ENCODE data around the gene MTAP. TPM values are rescaled to one million over a fixed set of nuclear protein-coding genes. Genes with fewer than 3 reads are reported as not detected.

Gene MTAP
- total and polyA plus RNA-seq, 2 donors (not counting 1 experiment from before 2014, with no cell fraction given), result 9.8 to 38.4 TPM

DNA sequence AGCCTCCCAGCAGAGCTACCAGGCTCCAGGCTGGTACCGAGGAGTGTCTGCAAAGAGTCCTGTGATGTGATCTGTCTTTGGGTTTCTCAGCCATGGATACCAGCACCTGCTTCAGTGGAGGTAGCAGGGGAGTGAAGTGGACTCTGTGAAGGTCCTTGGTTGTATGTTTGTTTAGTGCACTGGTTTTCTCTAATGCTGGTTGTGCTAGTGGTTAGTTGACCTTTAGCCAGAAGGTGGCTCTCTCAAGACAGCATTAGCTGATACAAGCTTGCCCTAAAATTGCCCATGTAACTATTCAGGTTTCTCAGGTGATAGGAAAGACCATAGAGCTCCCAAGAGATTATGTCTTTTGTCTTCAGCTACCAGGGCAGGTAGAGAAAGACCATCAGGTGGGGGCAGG, 87.2 kb downstream of the MTAP start:
- H3K4me1 Mint-ChIP-seq, result no peaks in the 10 kb centered on the region
- no peak for ATAC-seq (ENCODE audit: low read depth)
- no peak overlapping the region for H3K27ac ChIP-seq (ENCODE audit: low read length in 2 of 2)
- H3K4me1 ChIP-seq (ENCODE audit: control insufficient read depth in 2 of 2, insufficient read depth in 2 of 2, low read length in 2 of 2), result no peaks in the 10 kb centered on the region
- no peak overlapping the region for H2AFZ ChIP-seq (ENCODE audit: insufficient read depth, low read depth, low read length, poor library complexity, severe bottlenecking)
- H3K4me3 Mint-ChIP-seq, result no peak overlapping the region
- ChIA-PET POLR2A (no interaction called here), CTCF (interaction anchor here (0.6 to 1.7 kb wide), 2 partner anchors 76 to 149 kb away, joined by 3 read pairs; no protein-coding TSS in a partner anchor)
- peaks cover 14% of the 10 kb centered on the region for H3K9me3 Mint-ChIP-seq (ENCODE audit: insufficient read depth)
- no peak for DNase-seq
- no peaks in the 10 kb centered on the region for H3K79me2 ChIP-seq (ENCODE audit: control insufficient read depth, insufficient read depth, low read length)
- no peak overlapping the region for H3K4me2 ChIP-seq (replicated peaks; ENCODE audit: low read depth, low read length, poor library complexity, severe bottlenecking)
- H3K9ac ChIP-seq (ENCODE audit: low read length), result no peak overlapping the region
- TF ChIP-seq EZH2 (IDR thresholded peaks at IDR 0.05; ENCODE audit: borderline replicate concordance, insufficient read depth, low read depth, low read length, poor library complexity, severe bottlenecking), result no peak
- TF ChIP-seq CTCF (IDR thresholded peaks at IDR 0.05), result no peak
- H3K36me3 ChIP-seq (replicated peaks in 1 of 2; ENCODE audit: control extremely low read depth in 1 of 2, control insufficient read depth in 1 of 2, extremely low read depth in 1 of 2, insufficient read depth in 2 of 2, low read length in 1 of 2), result peaks cover 0 to 9% of the 10 kb centered on the region in 2 experiments
- H3K27ac Mint-ChIP-seq, result no peak overlapping the region
- H3K27me3 ChIP-seq (replicated peaks in 1 of 4; ENCODE audit: control extremely low read depth in 1 of 4, control insufficient read depth in 3 of 4, insufficient read depth in 4 of 4, low read length in 3 of 4), result no peaks in the 10 kb centered on the region
- intact Hi-C loops (cut with micrococcal nuclease), result no loop called here
- H3K27me3 Mint-ChIP-seq, result no peaks in the 10 kb centered on the region
- H4K20me1 ChIP-seq (ENCODE audit: control insufficient read depth, insufficient read depth, low read length, poor library complexity, severe bottlenecking), result no peaks in the 10 kb centered on the region
- 100% methylated on average over 1 of the region's 1 CpG for WGBS (ENCODE audit: insufficient coverage)
- no peaks in the 10 kb centered on the region for H3K9me3 ChIP-seq (ENCODE audit: control extremely low read depth in 1 of 3, control insufficient read depth in 2 of 3, insufficient read depth in 1 of 3, low read length in 2 of 3)
- H3K4me3 ChIP-seq (ENCODE audit: control extremely low read depth in 1 of 5, extremely low read depth in 1 of 5, insufficient read depth in 1 of 5, low read depth in 2 of 5, low read length in 4 of 5), result no peak overlapping the region

DNA sequence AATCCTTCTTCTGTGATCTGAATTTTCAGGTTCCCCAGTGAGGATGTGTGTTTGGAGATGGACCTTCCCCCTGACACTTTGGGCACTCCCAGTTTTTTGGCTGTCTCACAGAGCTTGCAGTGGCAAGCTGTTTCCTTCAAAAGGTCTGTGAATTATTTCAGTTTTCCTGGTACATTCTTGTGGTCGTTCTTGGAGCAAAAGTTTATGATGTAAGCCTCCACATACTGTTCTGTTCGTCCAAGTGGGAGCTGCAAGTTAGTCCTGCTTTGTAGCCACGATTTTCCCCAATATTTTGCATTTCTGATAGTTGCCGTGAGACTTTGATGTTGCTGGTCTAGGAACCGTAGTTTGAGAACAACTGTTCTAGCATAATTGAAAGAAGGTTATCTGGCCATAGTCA, 88.3 kb downstream of the MTAP start:
- H3K36me3 ChIP-seq (replicated peaks in 1 of 2; ENCODE audit: control extremely low read depth in 1 of 2, control insufficient read depth in 1 of 2, extremely low read depth in 1 of 2, insufficient read depth in 2 of 2, low read length in 1 of 2), result peaks cover 0 to 9% of the 10 kb centered on the region in 2 experiments
- no peak overlapping the region for H3K27ac Mint-ChIP-seq
- H3K27me3 Mint-ChIP-seq, result no peaks in the 10 kb centered on the region
- H3K4me1 ChIP-seq (ENCODE audit: control insufficient read depth in 2 of 2, insufficient read depth in 2 of 2, low read length in 2 of 2), result no peaks in the 10 kb centered on the region
- intact Hi-C loops (cut with micrococcal nuclease), result no loop called here
- no peaks in the 10 kb centered on the region for H4K20me1 ChIP-seq (ENCODE audit: control insufficient read depth, insufficient read depth, low read length, poor library complexity, severe bottlenecking)
- no peaks in the 10 kb centered on the region for H3K27me3 ChIP-seq (replicated peaks in 1 of 4; ENCODE audit: control extremely low read depth in 1 of 4, control insufficient read depth in 3 of 4, insufficient read depth in 4 of 4, low read length in 3 of 4)
- no peaks in the 10 kb centered on the region for H3K4me1 Mint-ChIP-seq
- TF ChIP-seq CTCF (IDR thresholded peaks at IDR 0.05) (no peak), EZH2 (IDR thresholded peaks at IDR 0.05; ENCODE audit: borderline replicate concordance, insufficient read depth, low read depth, low read length, poor library complexity, severe bottlenecking) (no peak)
- H3K27ac ChIP-seq (ENCODE audit: low read length in 2 of 2), result no peak overlapping the region
- H3K79me2 ChIP-seq (ENCODE audit: control insufficient read depth, insufficient read depth, low read length), result no peaks in the 10 kb centered on the region
- no peak overlapping the region for H3K4me3 ChIP-seq (ENCODE audit: control extremely low read depth in 1 of 5, extremely low read depth in 1 of 5, insufficient read depth in 1 of 5, low read depth in 2 of 5, low read length in 4 of 5)
- H2AFZ ChIP-seq (ENCODE audit: insufficient read depth, low read depth, low read length, poor library complexity, severe bottlenecking), result no peak overlapping the region
- H3K9me3 ChIP-seq (ENCODE audit: control extremely low read depth in 1 of 3, control insufficient read depth in 2 of 3, insufficient read depth in 1 of 3, low read length in 2 of 3), result peaks cover 0 to 6% (median 1%) of the 10 kb centered on the region in 3 donors
- DNase-seq (no peak), ATAC-seq (ENCODE audit: low read depth) (no peak)
- H3K9me3 Mint-ChIP-seq (ENCODE audit: insufficient read depth), result peaks cover 11% of the 10 kb centered on the region
- 93% methylated on average over 3 of the region's 5 CpGs for WGBS (ENCODE audit: insufficient coverage)
- H3K4me3 Mint-ChIP-seq, result no peak overlapping the region
- H3K9ac ChIP-seq (ENCODE audit: low read length), result no peak overlapping the region
- ChIA-PET POLR2A (no interaction called here), CTCF (no interaction called here)
- no peak overlapping the region for H3K4me2 ChIP-seq (replicated peaks; ENCODE audit: low read depth, low read length, poor library complexity, severe bottlenecking)

All from B cell (primary cell).